GM18505 (cell line): ENCODE measurements around the gene KLK12.

ENCODE experiments used
- ATAC-seq: cut with Tn5 transposase; IDR thresholded peaks from one replicate; pipeline ENCODE4 v1.9.1; 2021; ENCODE audit not compliant: unreplicated experiment
- POLR2A ChIP-seq: IDR thresholded peaks from 4 replicates; pipeline ENCODE4 v1.6.1; 2011; ENCODE audit warnings: borderline replicate concordance; ENCODE audit not compliant: insufficient read depth, insufficient read length; ENCODE audit errors: extremely low read depth

Gene KLK12

GRCh38 chr19:51031220-51031879 lies 3.5 kb downstream of the KLK12 start:
- no peak for TF ChIP-seq POLR2A
- no peak for ATAC-seq

- TF ChIP-seq POLR2A, result no peak
- no peak for ATAC-seq
These were observed 4.2 kb downstream of the KLK12 start for GRCh38 chr19:51030631-51031030.

- ATAC-seq, result no peak
- TF ChIP-seq POLR2A, result no peak
These were observed 5.1 kb downstream of the KLK12 start for GRCh38 chr19:51029718-51030117.

- ATAC-seq, result no peak
- TF ChIP-seq POLR2A, result no peak
These were observed 6.9 kb downstream of the KLK12 start for GRCh38 chr19:51027873-51028272.

- TF ChIP-seq POLR2A, result no peak
- ATAC-seq, result no peak
These were observed 7.5 kb downstream of the KLK12 start for GRCh38 chr19:51027126-51027806.

GRCh38 chr19:51026554-51026831 lies 8.3 kb downstream of the KLK12 start, which contains the start of gene KLK11:
Gene KLK11 (minus strand): TSS chr19:51026616. CDS start chr19:51025631, 985 bp downstream.
- no peak for TF ChIP-seq POLR2A
- ATAC-seq, result no peak

GRCh38 chr19:51025809-51026553 lies 8.8 kb downstream of the KLK12 start:
- TF ChIP-seq POLR2A, result no peak
- no peak for ATAC-seq

- no peak for TF ChIP-seq POLR2A
- ATAC-seq, result no peak
These were observed 9.4 kb downstream of the KLK12 start for GRCh38 chr19:51025401-51025800.

- no peak for ATAC-seq
- no peak for TF ChIP-seq POLR2A
These were observed 9.9 kb downstream of the KLK12 start for GRCh38 chr19:51024924-51025323.

- TF ChIP-seq POLR2A, result no peak
- ATAC-seq, result no peak
These were observed 10.9 kb downstream of the KLK12 start for GRCh38 chr19:51023946-51024345.

- no peak for ATAC-seq
- no peak for TF ChIP-seq POLR2A
These were observed 12.3 kb downstream of the KLK12 start for GRCh38 chr19:51022526-51022925.

- TF ChIP-seq POLR2A, result no peak
- no peak for ATAC-seq
These were observed 13.7 kb downstream of the KLK12 start for GRCh38 chr19:51020988-51021651.

GRCh38 chr19:51019544-51019925 lies 15.3 kb downstream of the KLK12 start, which contains the start of gene KLK10:
Gene KLK10 (minus strand): TSS chr19:51019709. CDS start chr19:51019130, 579 bp downstream.
- no peak for TF ChIP-seq POLR2A
- ATAC-seq, result no peak
